ENCODE data around the gene MOCS1. TPM values are rescaled to one million over a fixed set of nuclear protein-coding genes. Genes with fewer than 3 reads are reported as not detected.
A peak's percentile ranks its signal among the peaks of the same experiment; 100 is the strongest.

MOCS1 gene
- total and polyA plus RNA-seq, 2 donors (not counting 1 experiment from before 2014, with no cell fraction given) = 11.6 to 21.8 TPM

DNA sequence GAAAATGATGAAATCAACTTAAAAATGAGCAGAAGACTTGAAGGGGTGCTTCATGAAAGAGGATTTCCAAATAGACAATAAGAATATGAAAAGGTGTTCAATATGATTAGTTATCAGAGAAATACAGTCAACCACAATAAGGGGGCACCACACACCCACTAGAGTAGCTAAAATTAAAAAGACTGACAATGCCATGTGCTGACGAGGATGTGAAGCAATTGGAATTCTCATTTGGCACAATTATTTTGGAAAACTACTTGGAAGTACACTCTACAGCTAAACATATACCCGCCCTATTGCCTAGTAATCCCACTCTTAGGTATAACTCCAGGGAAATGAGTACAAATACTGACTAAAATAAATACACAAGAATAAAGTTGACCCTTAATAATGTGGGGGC lies 45.0 kb downstream of the MOCS1 start:
- Histone ChIP-seq H3K4me3 (replicated peaks in 1 of 4; ENCODE audit: control extremely low read depth in 1 of 4, insufficient read depth in 1 of 4, low read depth in 3 of 4, low read length in 4 of 4) (no peak overlapping the region), H3K4me1 (ENCODE audit: control insufficient read depth, extremely low read depth, insufficient read depth, low read length) (peaks cover 33% of the 10 kb centered on the region), H4K20me1 (ENCODE audit: control insufficient read depth, extremely low read depth, insufficient read depth, low read length) (no peaks in the 10 kb centered on the region), H3K27me3 (ENCODE audit: control insufficient read depth, insufficient read depth, low read length) (no peaks in the 10 kb centered on the region), H3K36me3 (ENCODE audit: control insufficient read depth, insufficient read depth, low read length) (no peaks in the 10 kb centered on the region), H2AFZ (ENCODE audit: low read length) (no peak overlapping the region), H3K9me3 (ENCODE audit: control insufficient read depth, insufficient read depth, low read depth, low read length) (no peaks in the 10 kb centered on the region), H3K4me2 (ENCODE audit: extremely low read depth, insufficient read depth, low read length) (no peak overlapping the region), H3K9ac (ENCODE audit: insufficient read depth, low read length) (no peak overlapping the region), H3K79me2 (ENCODE audit: control insufficient read depth, insufficient read depth, low read length) (no peaks in the 10 kb centered on the region), H3K27ac (ENCODE audit: insufficient read depth, low read length) (no peak overlapping the region)
- TF ChIP-seq EZH2 (IDR thresholded peaks at IDR 0.05; ENCODE audit: low read length, missing control alignments) = no peak
- TF ChIP-seq, protein P1, sequence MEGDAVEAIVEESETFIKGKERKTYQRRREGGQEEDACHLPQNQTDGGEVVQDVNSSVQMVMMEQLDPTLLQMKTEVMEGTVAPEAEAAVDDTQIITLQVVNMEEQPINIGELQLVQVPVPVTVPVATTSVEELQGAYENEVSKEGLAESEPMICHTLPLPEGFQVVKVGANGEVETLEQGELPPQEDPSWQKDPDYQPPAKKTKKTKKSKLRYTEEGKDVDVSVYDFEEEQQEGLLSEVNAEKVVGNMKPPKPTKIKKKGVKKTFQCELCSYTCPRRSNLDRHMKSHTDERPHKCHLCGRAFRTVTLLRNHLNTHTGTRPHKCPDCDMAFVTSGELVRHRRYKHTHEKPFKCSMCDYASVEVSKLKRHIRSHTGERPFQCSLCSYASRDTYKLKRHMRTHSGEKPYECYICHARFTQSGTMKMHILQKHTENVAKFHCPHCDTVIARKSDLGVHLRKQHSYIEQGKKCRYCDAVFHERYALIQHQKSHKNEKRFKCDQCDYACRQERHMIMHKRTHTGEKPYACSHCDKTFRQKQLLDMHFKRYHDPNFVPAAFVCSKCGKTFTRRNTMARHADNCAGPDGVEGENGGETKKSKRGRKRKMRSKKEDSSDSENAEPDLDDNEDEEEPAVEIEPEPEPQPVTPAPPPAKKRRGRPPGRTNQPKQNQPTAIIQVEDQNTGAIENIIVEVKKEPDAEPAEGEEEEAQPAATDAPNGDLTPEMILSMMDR (conservative IDR thresholded peaks at IDR 0.05 in 1 of 2, IDR thresholded peaks at IDR 0.05 in 1 of 2; ENCODE audit: low read depth in 1 of 2, low read length in 2 of 2) = no peak
- DNase-seq (ENCODE audit: low read depth in 2 of 2) = no peak

DNA sequence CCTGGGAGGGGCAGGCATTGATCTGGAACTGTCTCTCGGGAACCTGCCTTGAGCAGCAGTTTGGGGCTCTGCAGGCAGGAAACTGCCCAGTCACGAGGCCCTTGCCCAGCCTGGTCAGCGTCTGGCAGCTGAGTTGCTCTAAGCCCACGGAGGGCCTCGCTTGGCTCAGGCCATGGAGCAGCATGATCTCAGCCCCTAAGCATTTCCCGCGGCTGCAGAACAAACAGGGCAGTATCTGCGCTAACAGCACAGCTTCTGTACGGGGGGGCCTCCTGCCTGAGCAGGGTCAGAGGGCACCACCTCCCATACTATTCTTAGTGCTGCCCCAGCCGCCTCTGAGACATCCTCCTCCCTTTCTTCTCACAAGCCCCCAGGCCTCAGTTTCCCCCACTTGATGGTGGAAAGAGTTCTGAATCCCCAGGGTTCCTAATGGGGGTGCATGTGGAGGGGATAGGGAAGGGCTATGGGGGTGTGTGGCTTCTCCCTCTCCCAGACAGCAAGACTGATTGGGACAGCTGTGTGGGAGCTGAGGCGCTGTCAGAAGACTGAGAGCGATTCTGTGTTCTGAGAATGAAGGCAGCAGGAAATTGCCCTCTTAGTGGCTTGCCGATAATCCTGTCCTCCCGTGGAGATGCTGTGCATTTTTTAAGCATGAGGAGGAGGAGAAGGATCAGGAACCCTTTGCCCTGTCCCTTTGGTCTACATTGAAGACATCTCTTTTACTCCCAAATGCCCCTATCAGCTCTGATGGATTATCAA lies 46.4 kb downstream of the MOCS1 start:
- Histone ChIP-seq H3K27ac (ENCODE audit: insufficient read depth, low read length) (peak overlapping the region; percentile 66), H3K79me2 (ENCODE audit: control insufficient read depth, insufficient read depth, low read length) (no peaks in the 10 kb centered on the region), H2AFZ (ENCODE audit: low read length) (no peak overlapping the region), H3K4me3 (replicated peaks in 1 of 4; ENCODE audit: control extremely low read depth in 1 of 4, insufficient read depth in 1 of 4, low read depth in 3 of 4, low read length in 4 of 4) (no peak overlapping the region), H4K20me1 (ENCODE audit: control insufficient read depth, extremely low read depth, insufficient read depth, low read length) (no peaks in the 10 kb centered on the region), H3K36me3 (ENCODE audit: control insufficient read depth, insufficient read depth, low read length) (no peaks in the 10 kb centered on the region), H3K9ac (ENCODE audit: insufficient read depth, low read length) (no peak overlapping the region), H3K4me2 (ENCODE audit: extremely low read depth, insufficient read depth, low read length) (peak overlapping the region; percentile 60), H3K9me3 (ENCODE audit: control insufficient read depth, insufficient read depth, low read depth, low read length) (no peaks in the 10 kb centered on the region), H3K4me1 (ENCODE audit: control insufficient read depth, extremely low read depth, insufficient read depth, low read length) (peaks cover 37% of the 10 kb centered on the region), H3K27me3 (ENCODE audit: control insufficient read depth, insufficient read depth, low read length) (no peaks in the 10 kb centered on the region)
- TF ChIP-seq, protein P1 (conservative IDR thresholded peaks at IDR 0.05 in 1 of 2, IDR thresholded peaks at IDR 0.05 in 1 of 2; ENCODE audit: low read depth in 1 of 2, low read length in 2 of 2) = peak in 1 of 2 donors; percentile 1
- no peak for TF ChIP-seq EZH2 (IDR thresholded peaks at IDR 0.05; ENCODE audit: low read length, missing control alignments)
- DNase-seq (ENCODE audit: low read depth in 2 of 2) = peak; percentile 91 to 97

DNA sequence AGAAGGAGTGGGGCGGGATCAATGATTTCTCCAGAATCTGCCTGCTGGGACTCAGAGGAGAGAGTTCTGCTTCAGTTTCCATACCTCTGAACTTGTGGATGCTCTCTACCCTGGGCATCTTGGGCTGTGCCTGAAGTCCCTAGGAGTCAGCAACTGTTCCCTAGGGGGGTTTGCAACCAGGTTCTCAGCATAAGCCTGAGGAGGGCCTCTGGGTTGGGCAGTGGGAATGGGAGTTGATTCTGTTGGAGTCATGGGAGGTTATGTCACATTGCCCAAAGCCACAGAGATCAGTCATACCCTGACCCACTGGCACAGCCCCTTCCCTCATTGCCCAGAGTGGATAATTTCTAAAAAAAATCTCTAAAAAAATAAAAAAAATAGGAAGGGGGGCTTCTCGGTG lies 47.4 kb downstream of the MOCS1 start:
- no peak overlapping the region for H3K4me3 ChIP-seq (replicated peaks in 1 of 4; ENCODE audit: control extremely low read depth in 1 of 4, insufficient read depth in 1 of 4, low read depth in 3 of 4, low read length in 4 of 4)
- H3K4me1 ChIP-seq (ENCODE audit: control insufficient read depth, extremely low read depth, insufficient read depth, low read length) = peaks cover 42% of the 10 kb centered on the region
- no peak overlapping the region for H3K4me2 ChIP-seq (ENCODE audit: extremely low read depth, insufficient read depth, low read length)
- no peak overlapping the region for H3K9ac ChIP-seq (ENCODE audit: insufficient read depth, low read length)
- no peak for DNase-seq (ENCODE audit: low read depth in 2 of 2)
- no peaks in the 10 kb centered on the region for H4K20me1 ChIP-seq (ENCODE audit: control insufficient read depth, extremely low read depth, insufficient read depth, low read length)
- H3K79me2 ChIP-seq (ENCODE audit: control insufficient read depth, insufficient read depth, low read length) = no peaks in the 10 kb centered on the region
- peak overlapping the region; percentile 66 for H3K27ac ChIP-seq (ENCODE audit: insufficient read depth, low read length)
- no peak overlapping the region for H2AFZ ChIP-seq (ENCODE audit: low read length)
- no peaks in the 10 kb centered on the region for H3K27me3 ChIP-seq (ENCODE audit: control insufficient read depth, insufficient read depth, low read length)
- no peaks in the 10 kb centered on the region for H3K36me3 ChIP-seq (ENCODE audit: control insufficient read depth, insufficient read depth, low read length)
- no peaks in the 10 kb centered on the region for H3K9me3 ChIP-seq (ENCODE audit: control insufficient read depth, insufficient read depth, low read depth, low read length)
- TF ChIP-seq, protein P1 (conservative IDR thresholded peaks at IDR 0.05 in 1 of 2, IDR thresholded peaks at IDR 0.05 in 1 of 2; ENCODE audit: low read depth in 1 of 2, low read length in 2 of 2) = no peak
- TF ChIP-seq EZH2 (IDR thresholded peaks at IDR 0.05; ENCODE audit: low read length, missing control alignments) = no peak
